ENCODE data around the gene TMEM59.

The TMEM59 gene

DNA sequence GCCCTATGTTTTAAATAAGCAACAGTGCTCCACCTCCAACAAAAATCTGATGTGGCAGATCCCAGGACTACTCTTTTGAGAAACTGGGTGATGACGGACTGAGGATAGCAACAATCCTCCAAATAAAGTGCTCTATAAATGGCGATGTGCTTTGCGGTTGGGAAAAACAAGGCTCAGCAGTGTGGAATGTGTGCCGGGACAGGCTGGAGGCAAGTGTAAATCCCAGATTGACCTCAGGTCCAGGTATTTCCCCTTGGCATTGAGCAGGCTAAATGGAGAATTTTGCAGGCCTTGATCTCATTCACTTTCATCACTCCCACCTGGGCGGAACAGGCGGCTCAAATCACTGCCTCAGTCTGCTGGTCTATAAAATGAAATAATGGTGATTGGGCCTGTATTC lies 71.8 kb downstream of the TMEM59 start:
- Histone ChIP-seq H3K79me2 (ENCODE audit: control insufficient read depth, insufficient read depth, low read length, unreplicated experiment) (no peaks in the 10 kb centered on the region), H3K27me3 (ENCODE audit: insufficient read depth, low read length) (no peaks in the 10 kb centered on the region), H2AFZ (ENCODE audit: low read length, unreplicated experiment) (no peak overlapping the region), H3K4me3 (ENCODE audit: low read depth, low read length) (no peak overlapping the region), H3K4me1 (ENCODE audit: control insufficient read depth, insufficient read depth, low read length, unreplicated experiment) (peaks cover 10% of the 10 kb centered on the region), H3K36me3 (ENCODE audit: insufficient read depth, low read length) (no peaks in the 10 kb centered on the region), H3K27ac (ENCODE audit: low read depth, low read length) (no peak overlapping the region)

DNA sequence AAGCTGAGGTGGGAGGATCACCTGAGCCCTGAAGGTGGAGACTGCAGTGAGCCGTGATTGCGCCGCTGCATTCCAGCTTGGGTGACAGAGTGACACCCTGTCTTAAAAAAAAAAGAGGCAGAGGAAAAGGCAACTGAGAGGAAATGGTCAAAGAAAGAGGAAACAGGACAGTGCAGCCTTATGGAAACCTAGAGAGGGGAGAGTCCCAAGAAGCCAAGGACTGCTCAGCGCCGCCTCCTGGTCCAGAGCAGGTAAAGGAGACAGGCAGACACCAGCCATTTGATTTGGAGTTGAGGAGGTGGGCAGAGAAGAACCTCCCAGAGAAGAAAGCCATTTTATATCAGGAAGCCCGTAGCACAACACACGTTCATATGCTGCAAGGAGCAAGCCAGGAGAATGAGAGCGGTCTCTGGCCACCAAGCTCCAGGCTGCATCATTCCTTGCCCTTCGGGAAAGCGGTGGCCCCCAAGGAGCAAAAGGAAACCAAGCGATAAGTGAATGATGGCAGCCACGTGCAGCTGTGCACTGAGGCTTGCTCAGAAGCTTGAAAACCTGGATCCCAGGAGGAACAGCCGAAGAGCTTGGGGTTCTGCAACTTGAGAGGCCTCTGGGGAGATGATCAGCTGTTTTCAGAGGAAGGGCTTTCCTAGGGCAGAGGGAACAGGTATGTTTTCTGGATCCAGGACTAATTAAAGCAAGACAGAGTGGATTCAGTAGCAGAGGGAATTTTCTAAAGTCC lies 73.1 kb downstream of the TMEM59 start:
- Histone ChIP-seq H3K4me3 (ENCODE audit: low read depth, low read length) (no peak overlapping the region), H3K4me1 (ENCODE audit: control insufficient read depth, insufficient read depth, low read length, unreplicated experiment) (peaks cover 10% of the 10 kb centered on the region), H3K27me3 (ENCODE audit: insufficient read depth, low read length) (no peaks in the 10 kb centered on the region), H3K36me3 (ENCODE audit: insufficient read depth, low read length) (no peaks in the 10 kb centered on the region), H3K79me2 (ENCODE audit: control insufficient read depth, insufficient read depth, low read length, unreplicated experiment) (no peaks in the 10 kb centered on the region), H3K27ac (ENCODE audit: low read depth, low read length) (no peak overlapping the region), H2AFZ (ENCODE audit: low read length, unreplicated experiment) (no peak overlapping the region)
